Endothelial cell of umbilical vein (primary cell): ENCODE results near the gene CT45A7. TPM values are rescaled to one million over a fixed set of nuclear protein-coding genes. Genes with fewer than 3 reads are reported as not detected.
"Not testable (repeated sequence)": the region's sequence is repeated elsewhere in the genome, so short reads cannot be mapped to it uniquely, and the experiment has no call there.

Experiments used
- Bru-seq: library from RNA; stranded (reverse); fragments of 400-500 nt; gene quantifications from one replicate; lab custom pipeline; 2021; lab: Mats Ljungman, UMichigan
- BruChase-seq, 2 experiments: library from RNA; stranded (reverse); fragments of 400-500 nt; gene quantifications; one replicate each; lab custom pipeline; 2021; lab: Mats Ljungman, UMichigan
- BruUV-seq: library from RNA; stranded (reverse); fragments of 400-500 nt; replicated peaks from 2 replicates; lab custom pipeline; 2021; lab: Mats Ljungman, UMichigan
- CTCF ChIA-PET: fragments of 300-600, 350-600 bp; sonication (Branson Sonifier 250); formaldehyde crosslinking; loops from one replicate; lab custom pipeline; 2021; ENCODE audit warnings: antibody characterized with exemption, inconsistent platforms; lab: Charles Lee
- POLR2A ChIA-PET: fragments of 300-600, 350-600 bp; sonication (Branson Sonifier 250); formaldehyde crosslinking; loops from one replicate; lab custom pipeline; 2021; ENCODE audit warnings: antibody characterized with exemption, inconsistent platforms; lab: Charles Lee
- DNase-seq: peaks from one replicate; pipeline ENCODE4 v3.0.0-alpha.2; 2011; ENCODE audit warnings: low read depth, low spot score
- FAIRE-seq: peaks from 2 replicates; lab custom pipeline; 2011; peaks lifted over from hg19 to GRCh38; lab: Jason Lieb, UNC
- H2AFZ ChIP-seq: 2 replicates; pipeline ENCODE4 v1.6.0; 2012; ENCODE audit warnings: low read depth, low read length, control low read depth, inconsistent platforms
- H3K27ac ChIP-seq: 2 replicates; pipeline ENCODE4 v1.5.1; 2011; ENCODE audit warnings: low read depth, mild to moderate bottlenecking, control low read depth, low read length, moderate library complexity; ENCODE audit not compliant: insufficient read depth
- H3K27me3 ChIP-seq, 2 experiments: 2 replicates each; pipeline versions ENCODE4 v1.6.0 to v1.6.1; 2011; ENCODE audit warnings: low read length in 2 of 2, mixed read lengths in 1 of 2; ENCODE audit not compliant: control insufficient read depth in 2 of 2, insufficient read depth in 2 of 2
- H3K36me3 ChIP-seq, 2 experiments: 2 replicates in 1 of 2; 3 replicates in 1 of 2; pipeline ENCODE4 v1.5.1; 2011; ENCODE audit warnings: low read length in 2 of 2, mild to moderate bottlenecking in 1 of 2, moderate library complexity in 1 of 2; ENCODE audit not compliant: control insufficient read depth in 2 of 2, insufficient read depth in 2 of 2; ENCODE audit errors: extremely low read depth in 1 of 2
- H3K4me1 ChIP-seq: 3 replicates; pipeline ENCODE4 v1.5.1; 2011; ENCODE audit warnings: mild to moderate bottlenecking, low read length; ENCODE audit not compliant: control insufficient read depth, insufficient read depth; ENCODE audit errors: extremely low read depth
- H3K4me2 ChIP-seq: 2 replicates; pipeline ENCODE4 v1.6.1; 2011; ENCODE audit warnings: low read length, control low read depth, mixed read lengths; ENCODE audit not compliant: insufficient read depth
- H3K4me3 ChIP-seq, 3 experiments: fragments of 200-600 bp in 1 of 3; sonication (generic), shearing (Covaris generic) in 1 of 3; replicated peaks in 1 of 3; 2 replicates each; pipeline ENCODE4 v1.5.1; 2011 to 2016; ENCODE audit warnings: control low read depth in 3 of 3, low read length in 3 of 3, mild to moderate bottlenecking in 2 of 3, inconsistent platforms in 1 of 3, low read depth in 1 of 3, moderate library complexity in 1 of 3; ENCODE audit not compliant: insufficient read depth in 1 of 3
- H3K79me2 ChIP-seq: 2 replicates; pipeline ENCODE4 v1.6.0; 2012; ENCODE audit warnings: low read length, inconsistent platforms; ENCODE audit not compliant: control insufficient read depth, insufficient read depth
- H3K9ac ChIP-seq: replicated peaks from 2 replicates; pipeline ENCODE3; 2011; ENCODE audit warnings: low read length, control low read depth; ENCODE audit not compliant: insufficient read depth; ENCODE audit errors: extremely low read depth
- H3K9me1 ChIP-seq: replicated peaks from 3 replicates; pipeline ENCODE4 v1.6.0; 2011; ENCODE audit warnings: mild to moderate bottlenecking, low read length; ENCODE audit not compliant: control insufficient read depth, insufficient read depth; ENCODE audit errors: extremely low read depth
- H3K9me3 ChIP-seq: replicated peaks from 2 replicates; pipeline ENCODE4 v1.5.1; 2012; ENCODE audit warnings: low read length, inconsistent platforms; ENCODE audit not compliant: control insufficient read depth, insufficient read depth
- H4K20me1 ChIP-seq: replicated peaks from 2 replicates; pipeline ENCODE3; 2011; ENCODE audit warnings: mild to moderate bottlenecking, low read length; ENCODE audit not compliant: control insufficient read depth, insufficient read depth; ENCODE audit errors: extremely low read depth
- dilution Hi-C: fragments of 300-500 bp; cut with MboI; formaldehyde crosslinking; loops from one replicate; pipeline ENCODE4 v1.15.0; 2019; ENCODE audit warnings: low sequenced_read_pairs; ENCODE audit not compliant: extremely low pct_ligation_motif_present
- intact Hi-C: fragments of 100-400 bp; cut with micrococcal nuclease; formaldehyde crosslinking; loops from one replicate; pipeline ENCODE4 v1.10.0; 2022
- long read RNA-seq: library from polyadenylated mRNA; stranded (forward); transcript quantifications from one replicate; pipeline ENCODE4 v2.0.0, GENCODE V29; 2021
- polyA minus RNA-seq, 3 experiments: library from RNA; depleted of rRNA, polyadenylated mRNA; stranded (reverse); fragments of >200 nt; gene quantifications; 1 replicate in 1 of 3; 2 replicates in 2 of 3; pipeline ENCODE4 v1.2.3, GENCODE V29; 2011
- polyA plus RNA-seq, 4 experiments: library from polyadenylated mRNA; depleted of rRNA in 3 of 4; stranded (reverse) in 3 of 4; unstranded in 1 of 4; fragments of >200 nt; gene quantifications; 2 replicates each; pipeline versions ENCODE4 v1.2.1 to v1.2.3, GENCODE V29; 2011 to 2012; ENCODE audit warnings: missing spikeins in 1 of 4
- total RNA-seq: library from RNA; stranded (reverse); gene quantifications from 2 replicates; pipeline ENCODE4 v1.2.3, GENCODE V29; 2021

CT45A7 gene, protein sequence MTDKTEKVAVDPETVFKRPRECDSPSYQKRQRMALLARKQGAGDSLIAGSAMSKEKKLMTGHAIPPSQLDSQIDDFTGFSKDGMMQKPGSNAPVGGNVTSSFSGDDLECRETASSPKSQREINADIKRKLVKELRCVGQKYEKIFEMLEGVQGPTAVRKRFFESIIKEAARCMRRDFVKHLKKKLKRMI
- not detected in 2 replicates for total RNA-seq
- not detected in 2 replicates for polyA plus RNA-seq
- polyA plus RNA-seq (2011; cell fraction: cytosol; rRNA removed), result not detected in 2 replicates
- polyA plus RNA-seq (2011; cell fraction: nucleus; rRNA removed), result not detected in 2 replicates
- polyA plus RNA-seq (2012), result not detected in 2 replicates
- not detected in 2 replicates for polyA minus RNA-seq
- polyA minus RNA-seq (2011; cell fraction: cytosol; rRNA and poly(A)+ RNA removed), result not detected
- not detected in 2 replicates for polyA minus RNA-seq (2011; cell fraction: nucleus; rRNA and poly(A)+ RNA removed)
- Bru-seq, nascent RNA, result not detected
- BruChase-seq, experiment 1, labeled RNA remaining after a 6-hour chase, result not detected
- BruChase-seq, experiment 2, labeled RNA remaining after a 2-hour chase, result not detected
- long read RNA-seq, result 0 reads

DNA sequence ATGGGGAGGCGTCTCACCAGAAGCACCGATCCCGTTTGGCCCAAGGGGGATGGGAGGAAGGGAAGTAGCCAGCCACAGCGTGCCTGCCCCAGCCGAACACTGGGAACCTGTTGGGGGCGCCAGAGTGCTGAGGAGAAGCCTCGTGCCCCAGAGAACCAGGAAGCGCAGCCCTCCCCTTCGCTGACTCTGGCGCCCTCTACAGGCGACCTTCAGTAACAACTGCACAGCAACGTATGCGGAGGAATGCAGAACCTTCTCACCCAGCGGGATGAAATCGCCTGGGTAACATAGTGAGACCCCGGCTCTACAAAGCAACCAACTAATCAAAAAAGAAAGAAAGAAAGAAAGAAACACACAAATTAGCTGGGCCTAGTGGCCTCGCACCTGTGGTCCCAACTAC, at the start of gene CT45A7:
Gene CT45A7 (minus strand): TSS at position 101 of the 400 bp plus-strand sequence. CDS start 3,747 bp downstream, outside the sequence.
- H3K4me3 ChIP-seq, H3K27me3 ChIP-seq, intact Hi-C loops, H3K9me3 ChIP-seq, CTCF ChIA-PET, H3K79me2 ChIP-seq, H3K4me1 ChIP-seq, H3K4me2 ChIP-seq, dilution Hi-C loops, POLR2A ChIA-PET, H3K9me1 ChIP-seq, H3K36me3 ChIP-seq, H4K20me1 ChIP-seq, H2AFZ ChIP-seq, H3K9ac ChIP-seq, BruUV-seq, DNase-seq, FAIRE-seq, H3K27ac ChIP-seq: not testable (repeated sequence)

DNA sequence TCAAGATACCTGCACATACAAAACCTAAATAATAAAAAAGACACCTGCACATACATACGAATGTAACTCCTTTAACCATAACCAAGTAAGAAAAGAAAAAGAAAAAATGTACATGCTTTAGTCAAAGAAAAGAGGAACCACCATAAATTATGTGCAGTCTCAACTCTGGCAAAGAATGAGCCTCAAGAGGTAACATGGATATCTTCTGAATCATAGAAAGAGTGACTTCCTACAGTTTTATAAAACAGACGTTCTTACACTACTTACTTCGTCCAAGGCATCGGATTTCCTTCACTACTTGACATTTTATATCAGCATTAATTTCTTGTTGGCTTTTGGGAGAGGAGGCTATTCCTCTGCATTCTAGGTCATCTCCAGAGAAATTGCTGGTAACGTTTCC, 45.7 kb upstream of the CT45A7 start:
- H3K79me2 ChIP-seq, DNase-seq, H3K9me3 ChIP-seq, H3K27me3 ChIP-seq, intact Hi-C loops, POLR2A ChIA-PET, dilution Hi-C loops, H3K36me3 ChIP-seq, H4K20me1 ChIP-seq, FAIRE-seq, H3K4me3 ChIP-seq, H3K27ac ChIP-seq, BruUV-seq, H3K9ac ChIP-seq, H3K9me1 ChIP-seq, H2AFZ ChIP-seq, H3K4me2 ChIP-seq, CTCF ChIA-PET, H3K4me1 ChIP-seq: not testable (repeated sequence)

DNA sequence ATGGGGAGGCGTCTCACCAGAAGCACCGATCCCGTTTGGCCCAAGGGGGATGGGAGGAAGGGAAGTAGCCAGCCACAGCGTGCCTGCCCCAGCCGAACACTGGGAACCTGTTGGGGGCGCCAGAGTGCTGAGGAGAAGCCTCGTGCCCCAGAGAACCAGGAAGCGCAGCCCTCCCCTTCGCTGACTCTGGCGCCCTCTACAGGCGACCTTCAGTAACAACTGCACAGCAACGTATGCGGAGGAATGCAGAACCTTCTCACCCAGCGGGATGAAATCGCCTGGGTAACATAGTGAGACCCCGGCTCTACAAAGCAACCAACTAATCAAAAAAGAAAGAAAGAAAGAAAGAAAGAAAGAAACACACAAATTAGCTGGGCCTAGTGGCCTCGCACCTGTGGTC, 34.6 kb upstream of the CT45A7 start, which contains the start of gene CT45A9:
Gene CT45A9 (minus strand): TSS at position 101 of the 400 bp plus-strand sequence. CDS start 3,751 bp downstream, outside the sequence.
- CTCF ChIA-PET, H3K27ac ChIP-seq, DNase-seq, POLR2A ChIA-PET, H3K36me3 ChIP-seq, BruUV-seq, H2AFZ ChIP-seq, FAIRE-seq, H3K4me1 ChIP-seq, dilution Hi-C loops, H4K20me1 ChIP-seq, H3K9ac ChIP-seq, H3K9me3 ChIP-seq, H3K79me2 ChIP-seq, H3K4me3 ChIP-seq, H3K9me1 ChIP-seq, intact Hi-C loops, H3K27me3 ChIP-seq, H3K4me2 ChIP-seq: not testable (repeated sequence)

DNA sequence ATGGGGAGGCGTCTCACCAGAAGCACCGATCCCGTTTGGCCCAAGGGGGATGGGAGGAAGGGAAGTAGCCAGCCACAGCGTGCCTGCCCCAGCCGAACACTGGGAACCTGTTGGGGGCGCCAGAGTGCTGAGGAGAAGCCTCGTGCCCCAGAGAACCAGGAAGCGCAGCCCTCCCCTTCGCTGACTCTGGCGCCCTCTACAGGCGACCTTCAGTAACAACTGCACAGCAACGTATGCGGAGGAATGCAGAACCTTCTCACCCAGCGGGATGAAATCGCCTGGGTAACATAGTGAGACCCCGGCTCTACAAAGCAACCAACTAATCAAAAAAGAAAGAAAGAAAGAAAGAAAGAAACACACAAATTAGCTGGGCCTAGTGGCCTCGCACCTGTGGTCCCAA, 17.4 kb upstream of the CT45A7 start, which contains the start of gene CT45A8:
Gene CT45A8 (minus strand): TSS at position 101 of the 400 bp plus-strand sequence. CDS start 3,755 bp downstream, outside the sequence.
- CTCF ChIA-PET, H4K20me1 ChIP-seq, H3K36me3 ChIP-seq, H3K4me3 ChIP-seq, dilution Hi-C loops, intact Hi-C loops, H3K27ac ChIP-seq, H2AFZ ChIP-seq, H3K9ac ChIP-seq, H3K9me1 ChIP-seq, POLR2A ChIA-PET, H3K27me3 ChIP-seq, H3K4me1 ChIP-seq, FAIRE-seq, BruUV-seq, H3K79me2 ChIP-seq, H3K4me2 ChIP-seq, H3K9me3 ChIP-seq, DNase-seq: not testable (repeated sequence)
